ENCODE data around the gene ELK4. TPM values are rescaled to one million over a fixed set of nuclear protein-coding genes. Genes with fewer than 3 reads are reported as not detected.

Gene ELK4
- total RNA-seq, 1 donor from 2014 or later: 57.1 TPM

DNA sequence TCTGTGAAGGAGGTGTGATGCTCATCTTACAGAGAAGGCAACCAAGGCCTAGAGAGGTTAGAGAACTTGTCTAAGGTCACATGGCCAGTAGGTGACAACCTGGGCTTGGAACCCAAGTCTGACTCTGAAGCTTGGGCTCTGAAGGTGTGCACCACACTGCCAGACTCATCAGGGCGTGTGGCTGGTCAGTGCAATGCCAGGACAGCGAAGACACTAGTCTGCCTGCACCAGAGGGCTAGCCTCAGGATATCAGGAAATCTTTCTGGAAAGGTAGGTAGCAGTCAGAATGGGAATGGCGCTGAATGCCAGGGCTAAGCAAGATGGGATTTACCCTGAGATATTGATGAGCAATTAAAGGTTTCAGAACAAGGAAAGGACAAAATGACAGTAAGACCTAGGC is 34.9 kb downstream of the ELK4 start:
- Mint-ChIP-seq H3K27ac (ENCODE audit: unreplicated experiment) (peak overlapping the region; percentile 24), H3K9me3 (ENCODE audit: unreplicated experiment) (no peaks in the 10 kb centered on the region), H3K27me3 (ENCODE audit: unreplicated experiment) (peaks cover 16% of the 10 kb centered on the region), H3K4me3 (ENCODE audit: unreplicated experiment) (no peak overlapping the region), H3K4me1 (ENCODE audit: unreplicated experiment) (peaks cover 74% of the 10 kb centered on the region), H3K36me3 (ENCODE audit: low read depth, unreplicated experiment) (peaks cover 45% of the 10 kb centered on the region)
- TF ChIP-seq, protein P1, sequence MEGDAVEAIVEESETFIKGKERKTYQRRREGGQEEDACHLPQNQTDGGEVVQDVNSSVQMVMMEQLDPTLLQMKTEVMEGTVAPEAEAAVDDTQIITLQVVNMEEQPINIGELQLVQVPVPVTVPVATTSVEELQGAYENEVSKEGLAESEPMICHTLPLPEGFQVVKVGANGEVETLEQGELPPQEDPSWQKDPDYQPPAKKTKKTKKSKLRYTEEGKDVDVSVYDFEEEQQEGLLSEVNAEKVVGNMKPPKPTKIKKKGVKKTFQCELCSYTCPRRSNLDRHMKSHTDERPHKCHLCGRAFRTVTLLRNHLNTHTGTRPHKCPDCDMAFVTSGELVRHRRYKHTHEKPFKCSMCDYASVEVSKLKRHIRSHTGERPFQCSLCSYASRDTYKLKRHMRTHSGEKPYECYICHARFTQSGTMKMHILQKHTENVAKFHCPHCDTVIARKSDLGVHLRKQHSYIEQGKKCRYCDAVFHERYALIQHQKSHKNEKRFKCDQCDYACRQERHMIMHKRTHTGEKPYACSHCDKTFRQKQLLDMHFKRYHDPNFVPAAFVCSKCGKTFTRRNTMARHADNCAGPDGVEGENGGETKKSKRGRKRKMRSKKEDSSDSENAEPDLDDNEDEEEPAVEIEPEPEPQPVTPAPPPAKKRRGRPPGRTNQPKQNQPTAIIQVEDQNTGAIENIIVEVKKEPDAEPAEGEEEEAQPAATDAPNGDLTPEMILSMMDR (IDR thresholded peaks at IDR 0.05; ENCODE audit: unreplicated experiment): no peak
- DNase-seq (ENCODE audit: low spot score): no peak

DNA sequence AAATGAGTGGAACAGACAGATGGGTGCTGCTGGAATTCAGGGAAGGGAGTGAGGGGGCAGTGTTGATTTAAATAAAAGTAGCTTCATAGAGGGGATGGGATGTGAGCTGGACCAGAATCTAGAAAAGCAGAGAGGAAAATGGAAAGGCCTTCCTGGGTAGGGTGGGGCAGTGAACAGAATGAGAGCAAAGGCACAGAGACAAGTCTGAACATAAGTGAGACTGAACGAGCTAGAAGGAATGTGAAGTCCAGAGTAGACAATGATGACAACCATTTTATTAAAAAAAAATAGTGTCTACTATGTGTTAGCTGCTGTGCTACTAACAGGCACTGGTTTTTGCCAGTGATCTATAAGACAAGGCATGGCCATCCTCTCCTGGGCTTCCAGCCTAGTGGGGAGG is 36.0 kb downstream of the ELK4 start:
- Mint-ChIP-seq H3K27ac (ENCODE audit: unreplicated experiment) (peak overlapping the region; percentile 75), H3K4me3 (ENCODE audit: unreplicated experiment) (peak overlapping the region; percentile 22), H3K36me3 (ENCODE audit: low read depth, unreplicated experiment) (peaks cover 45% of the 10 kb centered on the region), H3K27me3 (ENCODE audit: unreplicated experiment) (peaks cover 18% of the 10 kb centered on the region), H3K4me1 (ENCODE audit: unreplicated experiment) (peaks cover 78% of the 10 kb centered on the region), H3K9me3 (ENCODE audit: unreplicated experiment) (no peaks in the 10 kb centered on the region)
- DNase-seq (ENCODE audit: low spot score): no peak
- TF ChIP-seq, protein P1 (IDR thresholded peaks at IDR 0.05; ENCODE audit: unreplicated experiment): no peak

DNA sequence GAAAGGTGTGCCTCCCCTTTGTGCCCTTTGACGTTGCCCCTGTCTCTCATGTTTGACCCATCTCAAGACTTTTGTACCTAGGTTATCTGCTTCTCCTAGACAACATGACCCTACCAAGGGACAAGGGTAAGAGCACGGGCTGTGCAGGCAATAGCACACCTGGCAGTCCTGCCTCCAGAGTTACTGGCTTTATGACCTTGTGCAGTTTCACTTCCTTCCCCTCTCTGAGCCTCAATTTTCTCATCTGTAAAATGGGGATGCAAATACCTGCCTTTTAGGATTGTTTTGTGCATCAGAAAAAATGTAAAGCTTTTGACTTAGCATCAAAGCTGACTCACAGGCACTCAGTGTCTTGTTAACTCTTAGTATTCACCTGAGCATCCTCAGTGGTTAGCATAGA is 36.4 kb downstream of the ELK4 start:
- H3K27ac Mint-ChIP-seq (ENCODE audit: unreplicated experiment): peak overlapping the region; percentile 75
- H3K4me3 Mint-ChIP-seq (ENCODE audit: unreplicated experiment): peak overlapping the region; percentile 22
- H3K36me3 Mint-ChIP-seq (ENCODE audit: low read depth, unreplicated experiment): peaks cover 41% of the 10 kb centered on the region
- TF ChIP-seq, protein P1 (IDR thresholded peaks at IDR 0.05; ENCODE audit: unreplicated experiment): no peak
- no peaks in the 10 kb centered on the region for H3K9me3 Mint-ChIP-seq (ENCODE audit: unreplicated experiment)
- no peak for DNase-seq (ENCODE audit: low spot score)
- H3K4me1 Mint-ChIP-seq (ENCODE audit: unreplicated experiment): peaks cover 74% of the 10 kb centered on the region
- H3K27me3 Mint-ChIP-seq (ENCODE audit: unreplicated experiment): peaks cover 20% of the 10 kb centered on the region

DNA sequence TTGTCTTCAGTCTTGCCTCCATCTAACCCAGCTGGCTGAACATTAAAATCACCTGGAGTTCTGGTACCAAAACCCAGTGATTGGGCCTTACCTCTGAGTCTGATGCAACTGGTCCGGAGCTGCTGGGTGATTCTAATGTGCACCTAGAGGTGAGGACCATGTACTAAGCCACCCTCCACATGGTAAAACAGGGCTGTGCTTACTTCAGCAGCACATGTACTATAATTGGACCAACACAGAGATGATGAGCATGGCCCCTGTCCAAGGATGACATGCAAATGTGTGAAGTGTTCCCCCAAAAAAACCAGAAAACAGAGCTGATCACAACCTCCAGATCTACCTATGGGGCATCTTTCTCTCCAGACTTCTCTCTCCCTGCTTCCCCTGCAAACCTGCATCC is 37.0 kb downstream of the ELK4 start:
- Mint-ChIP-seq H3K27me3 (ENCODE audit: unreplicated experiment) (peaks cover 20% of the 10 kb centered on the region), H3K9me3 (ENCODE audit: unreplicated experiment) (no peaks in the 10 kb centered on the region), H3K4me3 (ENCODE audit: unreplicated experiment) (peak overlapping the region; percentile 35), H3K36me3 (ENCODE audit: low read depth, unreplicated experiment) (peaks cover 36% of the 10 kb centered on the region), H3K4me1 (ENCODE audit: unreplicated experiment) (peaks cover 73% of the 10 kb centered on the region), H3K27ac (ENCODE audit: unreplicated experiment) (no peak overlapping the region)
- no peak for DNase-seq (ENCODE audit: low spot score)
- TF ChIP-seq, protein P1 (IDR thresholded peaks at IDR 0.05; ENCODE audit: unreplicated experiment): no peak

DNA sequence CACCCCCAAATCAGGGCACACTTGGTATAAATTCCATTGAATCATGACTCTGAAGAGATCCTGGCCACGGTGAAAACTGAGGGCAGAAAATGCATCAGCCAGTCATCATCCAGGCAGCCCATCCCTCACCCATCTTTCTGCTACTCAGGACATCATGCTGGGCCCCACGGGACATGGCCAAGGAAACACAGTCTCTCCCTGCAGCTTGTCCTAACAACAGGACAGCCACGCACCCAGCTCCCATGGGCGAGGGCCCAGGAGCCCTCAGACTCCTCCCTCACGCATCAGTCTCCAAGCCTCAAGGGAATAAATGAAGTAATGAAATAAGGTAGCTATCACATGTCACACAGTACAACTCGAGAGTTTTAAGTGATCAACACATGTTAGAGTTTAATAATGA is 37.8 kb downstream of the ELK4 start:
- TF ChIP-seq, protein P1 (IDR thresholded peaks at IDR 0.05; ENCODE audit: unreplicated experiment): no peak
- Mint-ChIP-seq H3K9me3 (ENCODE audit: unreplicated experiment) (no peaks in the 10 kb centered on the region), H3K4me1 (ENCODE audit: unreplicated experiment) (peaks cover 66% of the 10 kb centered on the region), H3K36me3 (ENCODE audit: low read depth, unreplicated experiment) (peaks cover 32% of the 10 kb centered on the region), H3K27ac (ENCODE audit: unreplicated experiment) (no peak overlapping the region), H3K27me3 (ENCODE audit: unreplicated experiment) (peaks cover 16% of the 10 kb centered on the region), H3K4me3 (ENCODE audit: unreplicated experiment) (peak overlapping the region; percentile 42)
- DNase-seq (ENCODE audit: low spot score): no peak

Measured in endothelial cell (in vitro differentiated cells).